Stomach (tissue), 9 donors: ENCODE measurements around the gene KIF12. TPM values are rescaled to one million over a fixed set of nuclear protein-coding genes. Genes with fewer than 3 reads are reported as not detected.

ENCODE experiments used
- DNase-seq, 2 donors: peaks; one replicate each; pipeline versions ENCODE4 v3.0.0 to v3.0.0-alpha.2; 2013 to 2019
- H3K27ac ChIP-seq, 5 donors: fragments of 200-600 bp in 4 of 5; sonication (generic) in 4 of 5; one replicate each; pipeline ENCODE4 v1.5.1; 2013 to 2019; ENCODE audit warnings: mild to moderate bottlenecking in 1 of 5, moderate library complexity in 1 of 5
- H3K27me3 ChIP-seq, 3 donors: fragments of 200-600 bp; sonication (generic); one replicate each; pipeline ENCODE4 v1.5.1; 2017 to 2019; ENCODE audit warnings: mixed run types in 1 of 3
- H3K36me3 ChIP-seq, 4 donors: fragments of 200-600 bp; sonication (generic); 1 replicate in 3 of 4; 2 replicates in 1 of 4; pipeline ENCODE4 v1.5.1; 2016 to 2019
- H3K4me1 ChIP-seq, 4 donors: fragments of 200-600 bp; sonication (generic); one replicate each; pipeline ENCODE4 v1.5.1; 2016 to 2019
- H3K4me3 ChIP-seq, 4 donors: fragments of 200-600 bp; sonication (generic) in 3 of 4; one replicate each; pipeline ENCODE4 v1.5.1; 2016 to 2019; ENCODE audit warnings: mild to moderate bottlenecking in 1 of 4
- H3K9me3 ChIP-seq, 4 donors: fragments of 200-600 bp; sonication (generic); one replicate each; pipeline ENCODE4 v1.5.1; 2016 to 2019
- EP300 ChIP-seq: sonication (generic); formaldehyde crosslinking; IDR thresholded peaks from one replicate; pipeline ENCODE4 v1.6.1; 2017; ENCODE audit warnings: antibody characterized with exemption
- POLR2A ChIP-seq, 4 donors: fragments of 450-650 bp; IDR thresholded peaks; one replicate each; pipeline ENCODE4 v1.6.1; 2016; ENCODE audit warnings: antibody characterized with exemption in 4 of 4, control low read depth in 2 of 4, mild to moderate bottlenecking in 1 of 4, moderate library complexity in 1 of 4
- POLR2AphosphoS5 ChIP-seq, 3 donors: sonication (generic); formaldehyde crosslinking; IDR thresholded peaks; one replicate each; pipeline ENCODE4 v1.6.1; 2016; ENCODE audit warnings: antibody characterized with exemption in 3 of 3
- WGBS, 5 donors: extraction: QIAGEN DNeasy Blood & Tissue Kit in 3 of 5; methylation state at CpG; one replicate each; pipeline versions ENCODE4 v1.1.5 to v1.1.7; 2013 to 2018; 5-methylcytosine and 5-hydroxymethylcytosine counted together
- intact Hi-C: fragments of 100-400 bp; cut with DNase I; formaldehyde crosslinking; loops from one replicate; pipeline ENCODE4 v1.15.1; 2023; ENCODE audit warnings: low total_unique reads
- polyA plus RNA-seq, 3 donors: library from polyadenylated mRNA; stranded (reverse); fragments of 200-250 nt; gene quantifications; one replicate each; pipeline ENCODE4 v1.2.3, GENCODE V29; 2013
- total RNA-seq, 5 donors: library from RNA; depleted of rRNA; stranded (reverse); fragments of >200 nt; gene quantifications; one replicate each; pipeline versions ENCODE4 v1.1.0 to v1.2.3, GENCODE V29; 2014 to 2016
- TF ChIP-seq, protein P1 (sequence below), 7 experiments: fragments of 450-650 bp in 4 of 7; fragments of 200-600 bp in 3 of 7; sonication (generic) in 3 of 7; IDR thresholded peaks; one replicate each; pipeline ENCODE4 v1.5.1; 2016 to 2019; ENCODE audit warnings: antibody characterized with exemption in 7 of 7, control low read depth in 2 of 7, mild to moderate bottlenecking in 1 of 7
- donor health status: healthy with polysubstance abuse.
- donor health status: Bipolar disorder and iron deficiency.
- donor health status: healthy.

KIF12 gene
- total and polyA plus RNA-seq, 8 donors = 3.9 to 79.4 (median 17.5) TPM

DNA sequence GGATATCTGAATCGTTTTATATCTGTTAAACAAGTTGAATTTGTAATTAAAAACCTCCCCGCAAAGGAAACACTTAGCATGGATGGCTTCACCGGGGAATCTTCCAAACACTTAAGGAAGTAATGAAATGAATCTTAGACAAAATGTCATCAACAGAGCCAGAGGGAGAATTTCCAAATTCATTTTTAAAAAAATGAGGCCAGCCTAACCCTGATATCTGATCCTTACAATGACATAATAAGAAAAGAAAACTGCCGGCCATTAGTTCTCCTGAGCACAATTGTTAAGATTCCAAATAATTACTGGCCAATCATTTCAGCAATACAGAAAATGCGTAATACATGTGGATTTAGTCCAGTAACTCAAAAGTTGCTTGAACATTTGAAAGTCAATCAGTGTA lies 6.1 kb upstream of the KIF12 start:
- WGBS, 5 donors = 66 to 78% (median 71%) methylated on average over 5 of the region's 5 CpGs
- Histone ChIP-seq H3K27me3 (no peaks in the 10 kb centered on the region), H3K36me3 (no peaks in the 10 kb centered on the region), H3K9me3 (peaks cover 0 to 10% (median 7%) of the 10 kb centered on the region in 4 donors), H3K27ac (no peak overlapping the region), H3K4me1 (peaks cover 0 to 6% (median 3%) of the 10 kb centered on the region in 4 donors), H3K4me3 (no peak overlapping the region)
- intact Hi-C loops = no loop called here
- no peak for TF ChIP-seq POLR2AphosphoS5 (IDR thresholded peaks at IDR 0.05)
- TF ChIP-seq, protein P1, sequence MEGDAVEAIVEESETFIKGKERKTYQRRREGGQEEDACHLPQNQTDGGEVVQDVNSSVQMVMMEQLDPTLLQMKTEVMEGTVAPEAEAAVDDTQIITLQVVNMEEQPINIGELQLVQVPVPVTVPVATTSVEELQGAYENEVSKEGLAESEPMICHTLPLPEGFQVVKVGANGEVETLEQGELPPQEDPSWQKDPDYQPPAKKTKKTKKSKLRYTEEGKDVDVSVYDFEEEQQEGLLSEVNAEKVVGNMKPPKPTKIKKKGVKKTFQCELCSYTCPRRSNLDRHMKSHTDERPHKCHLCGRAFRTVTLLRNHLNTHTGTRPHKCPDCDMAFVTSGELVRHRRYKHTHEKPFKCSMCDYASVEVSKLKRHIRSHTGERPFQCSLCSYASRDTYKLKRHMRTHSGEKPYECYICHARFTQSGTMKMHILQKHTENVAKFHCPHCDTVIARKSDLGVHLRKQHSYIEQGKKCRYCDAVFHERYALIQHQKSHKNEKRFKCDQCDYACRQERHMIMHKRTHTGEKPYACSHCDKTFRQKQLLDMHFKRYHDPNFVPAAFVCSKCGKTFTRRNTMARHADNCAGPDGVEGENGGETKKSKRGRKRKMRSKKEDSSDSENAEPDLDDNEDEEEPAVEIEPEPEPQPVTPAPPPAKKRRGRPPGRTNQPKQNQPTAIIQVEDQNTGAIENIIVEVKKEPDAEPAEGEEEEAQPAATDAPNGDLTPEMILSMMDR (IDR thresholded peaks at IDR 0.05) = no peak
- no peak for TF ChIP-seq POLR2A (IDR thresholded peaks at IDR 0.05)
- no peak for DNase-seq

DNA sequence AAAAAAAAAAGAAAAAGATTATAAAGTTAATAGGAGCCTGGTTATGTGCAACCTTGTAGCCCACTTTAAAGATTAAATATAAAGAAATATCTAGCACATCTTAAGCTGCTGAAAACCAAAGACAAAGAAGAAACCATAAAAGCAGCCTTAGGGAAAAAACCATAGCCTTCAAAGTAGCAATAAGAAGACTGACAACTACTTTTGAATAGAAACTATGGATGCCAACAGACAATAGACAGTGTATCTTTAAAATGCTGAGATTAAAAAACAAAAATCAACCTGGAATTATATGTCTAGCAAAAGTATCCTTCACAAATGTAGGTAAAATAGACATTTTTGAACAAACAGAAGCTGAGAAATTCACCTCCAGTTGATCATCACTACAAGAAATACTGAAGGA lies 3.4 kb upstream of the KIF12 start:
- TF ChIP-seq, protein P1 (IDR thresholded peaks at IDR 0.05) = no peak
- TF ChIP-seq POLR2AphosphoS5 (IDR thresholded peaks at IDR 0.05) (no peak), EP300 (no peak), POLR2A (IDR thresholded peaks at IDR 0.05) (no peak)
- H3K9me3 ChIP-seq = peaks cover 0 to 10% (median 7%) of the 10 kb centered on the region in 4 donors
- H3K27me3 ChIP-seq = peaks cover 0 to 26% (median 8%) of the 10 kb centered on the region in 3 donors
- H3K4me3 ChIP-seq = no peak overlapping the region
- peaks cover 6 to 24% (median 21%) of the 10 kb centered on the region in 4 donors for H3K4me1 ChIP-seq
- H3K36me3 ChIP-seq = no peaks in the 10 kb centered on the region
- H3K27ac ChIP-seq = no peak overlapping the region
- intact Hi-C loops = no loop called here
- no peak for DNase-seq

DNA sequence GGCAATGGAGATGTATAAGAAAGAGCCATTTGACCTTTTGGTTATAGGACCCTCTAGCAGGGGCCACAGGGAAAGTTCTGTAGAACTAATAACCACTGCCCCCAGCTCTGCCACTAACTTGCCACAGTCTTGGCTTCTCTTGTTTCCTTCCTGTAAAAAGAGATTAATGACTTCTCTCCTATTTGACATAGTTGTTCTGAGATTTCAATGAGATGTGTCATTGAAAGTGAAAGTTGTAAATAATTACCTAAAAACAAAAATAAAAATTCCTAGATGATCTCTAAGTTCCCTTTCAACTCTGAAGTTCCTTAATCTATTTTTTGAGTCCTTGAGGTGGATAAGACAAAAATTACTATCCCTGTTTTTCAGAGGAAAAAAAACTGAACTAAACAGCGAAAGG lies 1.4 kb upstream of the KIF12 start:
- peaks cover 7 to 31% (median 27%) of the 10 kb centered on the region in 4 donors for H3K4me1 ChIP-seq
- no peak for TF ChIP-seq POLR2A (IDR thresholded peaks at IDR 0.05)
- TF ChIP-seq, protein P1 (IDR thresholded peaks at IDR 0.05) = no peak
- no peak overlapping the region for H3K27ac ChIP-seq
- peaks cover 0 to 10% (median 7%) of the 10 kb centered on the region in 4 donors for H3K9me3 ChIP-seq
- H3K27me3 ChIP-seq = peaks cover 0 to 35% (median 8%) of the 10 kb centered on the region in 3 donors
- DNase-seq = no peak
- no peak overlapping the region for H3K4me3 ChIP-seq
- intact Hi-C loops = no loop called here
- 83 to 95% (median 92%) methylated on average over 1 of the region's 1 CpG for WGBS, 5 donors
- no peaks in the 10 kb centered on the region for H3K36me3 ChIP-seq

DNA sequence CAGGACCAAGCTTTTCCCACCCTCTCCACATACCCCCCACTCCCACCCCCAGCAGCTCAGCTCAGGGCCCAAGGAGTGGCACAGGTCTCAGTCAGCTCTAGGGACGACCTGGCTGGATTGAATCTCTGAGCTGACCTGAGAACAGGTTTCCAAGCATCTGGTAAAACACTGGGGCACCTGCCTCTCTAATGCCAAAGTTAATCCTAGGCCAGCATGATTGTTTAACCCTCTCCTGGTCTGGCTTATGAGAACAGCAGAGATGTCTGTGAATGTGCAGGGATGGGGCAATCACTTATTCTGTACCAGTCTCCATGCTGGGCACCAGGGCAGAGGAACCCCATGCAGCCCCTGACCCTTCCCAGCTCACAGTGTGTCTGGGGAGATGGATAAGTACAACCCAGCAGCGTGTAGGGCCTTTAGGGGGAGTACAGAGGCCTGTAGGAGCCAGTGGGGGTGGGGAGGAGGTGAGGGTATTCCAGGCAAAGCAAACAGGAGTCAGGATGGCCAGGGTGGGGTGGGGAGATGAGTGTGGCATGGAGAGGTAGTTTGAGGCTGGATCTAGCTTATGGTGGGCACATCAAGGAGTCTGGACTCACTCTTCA lies 678 bp upstream of the KIF12 start:
- H3K4me3 ChIP-seq = no peak overlapping the region
- peak in 1 of 2 donors; percentile 52 for DNase-seq
- WGBS, 5 donors = 51 to 85% (median 60%) methylated on average over 1 to 2 of the region's 2 CpGs
- peaks cover 0 to 35% (median 8%) of the 10 kb centered on the region in 3 donors for H3K27me3 ChIP-seq
- no peak overlapping the region for H3K27ac ChIP-seq
- H3K36me3 ChIP-seq = peaks cover 0 to 6% (median 4%) of the 10 kb centered on the region in 4 donors
- peaks cover 0 to 10% (median 7%) of the 10 kb centered on the region in 4 donors for H3K9me3 ChIP-seq
- intact Hi-C loops = no loop called here
- TF ChIP-seq POLR2AphosphoS5 (IDR thresholded peaks at IDR 0.05) = no peak
- no peak for TF ChIP-seq EP300
- no peak for TF ChIP-seq POLR2A (IDR thresholded peaks at IDR 0.05)
- TF ChIP-seq, protein P1 (IDR thresholded peaks at IDR 0.05) = no peak
- peaks cover 7 to 31% (median 27%) of the 10 kb centered on the region in 4 donors for H3K4me1 ChIP-seq
